A549 (cell line): ENCODE measurements around the gene OLIG3. TPM values are rescaled to one million over a fixed set of nuclear protein-coding genes. Genes with fewer than 3 reads are reported as not detected.

Experiments used
- ATAC-seq, 2 experiments: fragments of 200-7000 bp in 1 of 2; fragments of >200 bp in 1 of 2; cut with Nextera tagmentation in 1 of 2; cut with Tn5 transposase in 1 of 2; 3 replicates each; pipeline versions ENCODE4 v1.8.0 to v1.9.1; 2018 to 2020; ENCODE audit warnings: mild to moderate bottlenecking in 1 of 2, moderate library complexity in 1 of 2
- CTCF ChIA-PET: fragments of 300-600 bp; sonication (Branson Sonifier 250); formaldehyde crosslinking; extraction: SDS; loops from one replicate; lab custom pipeline; 2021; ENCODE audit warnings: antibody characterized with exemption, inconsistent platforms; lab: Yijun Ruan, JAX
- POLR2A ChIA-PET: fragments of 350-600 bp; formaldehyde crosslinking; extraction: SDS; loops from one replicate; lab custom pipeline; 2021; ENCODE audit warnings: antibody characterized with exemption, inconsistent platforms; lab: Yijun Ruan, JAX
- DNase-seq, 2 experiments: peaks; one replicate each; pipeline versions ENCODE4 v3.0.0 to v3.0.0-alpha.2; 2011 to 2016; ENCODE audit warnings: low read depth in 1 of 2, low spot score in 1 of 2
- FAIRE-seq: peaks from 2 replicates; lab custom pipeline; 2011; peaks lifted over from hg19 to GRCh38; lab: Jason Lieb, UNC
- H3K27ac ChIP-seq, 2 experiments: fragments of >200 bp; sonication (Bioruptor Twin); formaldehyde crosslinking; 3 replicates each; pipeline ENCODE4 v1.5.1; 2016 to 2017
- H3K4me1 ChIP-seq: fragments of >200 bp; sonication (Bioruptor Twin); formaldehyde crosslinking; 3 replicates; pipeline ENCODE4 v1.6.1; 2016
- H3K4me2 ChIP-seq: fragments of >200 bp; sonication (Bioruptor Twin); formaldehyde crosslinking; 3 replicates; pipeline ENCODE4 v1.6.1; 2016
- H3K4me3 ChIP-seq: fragments of >200 bp; sonication (Bioruptor Twin); formaldehyde crosslinking; 3 replicates; pipeline ENCODE4 v1.5.1; 2016
- H3K9me3 ChIP-seq: fragments of >200 bp; sonication (Bioruptor Twin); formaldehyde crosslinking; 3 replicates; pipeline ENCODE4 v1.6.1; 2016
- EHF ChIP-seq: fragments of 250-450 bp; sonication (Bioruptor Pico); IDR thresholded peaks from 2 replicates; pipeline ENCODE4 v1.5.0; 2020; ENCODE audit warnings: mild to moderate bottlenecking
- EHMT2 ChIP-seq: fragments of 200-600 bp; sonication (generic); IDR thresholded peaks from 2 replicates; pipeline ENCODE4 v1.6.1; 2016; ENCODE audit warnings: antibody characterized with exemption, low read depth, mild to moderate bottlenecking, moderate library complexity
- FOSB ChIP-seq: fragments of 250-450 bp; sonication (Bioruptor Pico); IDR thresholded peaks from 2 replicates; pipeline ENCODE4 v1.5.0; 2020; ENCODE audit warnings: mild to moderate bottlenecking, moderate library complexity
- HOXB5 ChIP-seq: fragments of 250-450 bp; sonication (Bioruptor Pico); IDR thresholded peaks from 2 replicates; pipeline ENCODE4 v1.5.0; 2020; ENCODE audit warnings: mild to moderate bottlenecking, moderate library complexity
- JUN ChIP-seq, 2 experiments: fragments of >200 bp; sonication (Bioruptor Twin); formaldehyde crosslinking; IDR thresholded peaks; 2 replicates in 1 of 2; 3 replicates in 1 of 2; pipeline ENCODE4 v1.6.1; 2016 to 2017
- JUNB ChIP-seq: fragments of >200 bp; sonication (Bioruptor Twin); formaldehyde crosslinking; IDR thresholded peaks from 2 replicates; pipeline ENCODE4 v1.6.1; 2016
- KDM1A ChIP-seq: fragments of 200-600 bp; sonication (generic); IDR thresholded peaks from 2 replicates; pipeline ENCODE4 v1.6.1; 2016; ENCODE audit warnings: low read depth, mild to moderate bottlenecking
- MAZ ChIP-seq: fragments of 150-350 bp; IDR thresholded peaks from 2 replicates; pipeline ENCODE4 v1.6.1; 2014; ENCODE audit warnings: antibody characterized with exemption, low read depth, low read length, borderline replicate concordance
- NFE2L2 ChIP-seq: fragments of 150-350 bp; conservative IDR thresholded peaks from 2 replicates; pipeline ENCODE4 v1.6.1; 2014; ENCODE audit warnings: low read length
- NR3C1 ChIP-seq: fragments of >200 bp; sonication (Bioruptor Twin); formaldehyde crosslinking; IDR thresholded peaks from 3 replicates; pipeline ENCODE4 v1.6.1; 2017
- RAD21 ChIP-seq, 2 experiments: fragments of >200 bp in 1 of 2; sonication (Bioruptor Twin) in 1 of 2; formaldehyde crosslinking in 1 of 2; IDR thresholded peaks in 1 of 2; conservative IDR thresholded peaks in 1 of 2; 2 replicates in 1 of 2; 3 replicates in 1 of 2; pipeline ENCODE4 v1.6.1; 2012 to 2018; ENCODE audit warnings: inconsistent platforms in 1 of 2
- RARB ChIP-seq: fragments of 250-450 bp; sonication (Bioruptor Pico); IDR thresholded peaks from 2 replicates; pipeline ENCODE4 v1.8.0; 2021; ENCODE audit warnings: mild to moderate bottlenecking, moderate library complexity
- SREBF2 ChIP-seq: fragments of 450-650 bp; IDR thresholded peaks from 2 replicates; pipeline ENCODE4 v1.6.1; 2014; ENCODE audit warnings: mild to moderate bottlenecking, moderate library complexity
- TFCP2L1 ChIP-seq: fragments of 250-450 bp; sonication (Bioruptor Pico); IDR thresholded peaks from 2 replicates; pipeline ENCODE4 v1.5.0; 2021; ENCODE audit warnings: mild to moderate bottlenecking
- TP53 ChIP-seq: fragments of 250-450 bp; sonication (Bioruptor Pico); IDR thresholded peaks from 2 replicates; pipeline ENCODE4 v1.5.0; 2021; ENCODE audit warnings: mild to moderate bottlenecking, moderate library complexity
- ZC3H11A ChIP-seq: fragments of 450-650 bp; IDR thresholded peaks from 2 replicates; pipeline ENCODE4 v1.6.1; 2014; ENCODE audit warnings: antibody characterized with exemption, mild to moderate bottlenecking
- ZSCAN20 ChIP-seq: fragments of 250-450 bp; sonication (Bioruptor Pico); IDR thresholded peaks from 2 replicates; pipeline ENCODE4 v1.8.0; 2022; ENCODE audit warnings: mild to moderate bottlenecking, moderate library complexity
- WGBS: methylation state at CpG from one replicate; pipeline ENCODE4 v1.1.6; 2017; ENCODE audit errors: missing lambda C conversion rate; 5-methylcytosine and 5-hydroxymethylcytosine counted together
- polyA plus RNA-seq, 4 experiments: library from polyadenylated mRNA; depleted of rRNA in 3 of 4; stranded (reverse); fragments of >200 nt; fragmentation: RNase III in 1 of 4; extraction: RNeasy Plus Mini Kit Qiagen cat#74134 plus additional on column Dnase treatment in 1 of 4; gene quantifications; 2 replicates in 3 of 4; 3 replicates in 1 of 4; pipeline ENCODE4 v1.2.3, GENCODE V29; 2011 to 2017
- TF ChIP-seq, protein P1 (sequence below): fragments of 150-350 bp; IDR thresholded peaks from 2 replicates; pipeline ENCODE4 v1.6.1; 2014; ENCODE audit warnings: low read depth, mild to moderate bottlenecking, low read length
- TF ChIP-seq, protein P2 (sequence below): fragments of >200 bp; sonication (Bioruptor Twin); formaldehyde crosslinking; IDR thresholded peaks from 3 replicates; pipeline ENCODE4 v1.5.1; 2016

Gene OLIG3
- polyA plus RNA-seq, 2 of the 4 experiments (the other 2 are of a cell fraction) = not detected

DNA sequence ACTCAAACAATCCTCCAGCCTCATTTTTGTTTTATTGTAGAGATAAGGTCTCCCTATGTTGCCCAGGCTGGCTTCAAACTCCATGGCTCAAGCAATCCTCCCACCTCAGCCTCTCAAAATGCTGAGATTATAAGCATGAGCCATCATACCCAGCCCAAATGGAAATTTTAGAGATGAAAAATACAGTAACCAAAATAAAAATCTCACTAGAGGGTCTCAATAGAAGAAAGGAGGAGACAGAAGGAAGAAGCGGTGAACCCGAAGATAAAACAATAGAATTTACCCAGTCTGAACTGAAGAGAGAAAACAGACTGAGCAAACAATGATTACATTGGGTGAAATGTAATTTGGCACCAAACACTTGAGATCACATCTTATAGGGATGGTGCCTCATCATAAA lies 16.7 kb upstream of the OLIG3 start:
- H3K9me3 ChIP-seq = no peaks in the 10 kb centered on the region
- ChIA-PET CTCF (no interaction called here), POLR2A (no interaction called here)
- FAIRE-seq (no peak), DNase-seq (no peak), ATAC-seq (no peak)
- WGBS = 45% methylated on average over 2 of the region's 2 CpGs
- H3K4me1 ChIP-seq = no peaks in the 10 kb centered on the region
- no peak overlapping the region for H3K4me3 ChIP-seq
- H3K27ac ChIP-seq = no peak overlapping the region
- H3K4me2 ChIP-seq = no peak overlapping the region
- TF ChIP-seq KDM1A = no peak

DNA sequence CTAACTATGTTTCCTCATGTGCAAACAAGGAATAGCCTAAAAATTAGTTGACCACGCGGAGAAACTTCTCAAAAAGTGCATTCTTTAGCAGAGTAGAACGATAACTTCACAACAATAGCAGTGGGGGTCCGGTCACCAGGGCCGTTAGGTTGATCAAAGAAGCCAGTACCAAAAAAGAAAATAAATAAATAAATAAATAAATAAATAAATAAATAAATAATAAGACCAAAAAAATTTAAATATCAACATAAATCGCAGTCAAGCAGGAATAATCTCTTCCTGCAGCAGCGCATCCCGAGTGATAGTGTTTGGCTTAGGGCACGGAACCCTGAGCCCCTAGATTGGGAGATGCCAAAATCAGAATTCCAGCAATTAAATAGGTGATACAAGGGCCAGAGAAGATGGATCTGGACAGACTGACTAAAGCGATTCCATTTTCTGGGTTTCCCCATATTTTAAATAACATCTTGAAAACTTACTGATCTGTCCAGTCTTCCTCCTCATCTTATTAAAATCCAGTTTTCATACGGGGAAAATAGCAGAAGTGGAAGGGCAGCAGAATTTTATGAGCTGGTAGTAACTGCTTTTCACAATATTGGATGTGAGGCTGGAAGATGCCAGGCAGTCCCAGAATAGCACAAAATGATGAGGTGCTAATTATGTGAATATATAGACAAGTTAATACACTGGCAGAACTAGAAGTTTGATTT lies 4.4 kb upstream of the OLIG3 start:
- Histone ChIP-seq H3K9me3 (no peaks in the 10 kb centered on the region), H3K4me1 (no peaks in the 10 kb centered on the region), H3K27ac (no peak overlapping the region), H3K4me2 (no peak overlapping the region; the same call in 2 of the 3 replicates), H3K4me3 (no peak overlapping the region)
- FAIRE-seq (no peak), ATAC-seq (no peak), DNase-seq (no peak)
- 53% methylated on average over 11 of the region's 11 CpGs for WGBS
- ChIA-PET CTCF (no interaction called here), POLR2A (no interaction called here)
- TF ChIP-seq ZC3H11A (peak; percentile 46), NFE2L2 (no peak)

DNA sequence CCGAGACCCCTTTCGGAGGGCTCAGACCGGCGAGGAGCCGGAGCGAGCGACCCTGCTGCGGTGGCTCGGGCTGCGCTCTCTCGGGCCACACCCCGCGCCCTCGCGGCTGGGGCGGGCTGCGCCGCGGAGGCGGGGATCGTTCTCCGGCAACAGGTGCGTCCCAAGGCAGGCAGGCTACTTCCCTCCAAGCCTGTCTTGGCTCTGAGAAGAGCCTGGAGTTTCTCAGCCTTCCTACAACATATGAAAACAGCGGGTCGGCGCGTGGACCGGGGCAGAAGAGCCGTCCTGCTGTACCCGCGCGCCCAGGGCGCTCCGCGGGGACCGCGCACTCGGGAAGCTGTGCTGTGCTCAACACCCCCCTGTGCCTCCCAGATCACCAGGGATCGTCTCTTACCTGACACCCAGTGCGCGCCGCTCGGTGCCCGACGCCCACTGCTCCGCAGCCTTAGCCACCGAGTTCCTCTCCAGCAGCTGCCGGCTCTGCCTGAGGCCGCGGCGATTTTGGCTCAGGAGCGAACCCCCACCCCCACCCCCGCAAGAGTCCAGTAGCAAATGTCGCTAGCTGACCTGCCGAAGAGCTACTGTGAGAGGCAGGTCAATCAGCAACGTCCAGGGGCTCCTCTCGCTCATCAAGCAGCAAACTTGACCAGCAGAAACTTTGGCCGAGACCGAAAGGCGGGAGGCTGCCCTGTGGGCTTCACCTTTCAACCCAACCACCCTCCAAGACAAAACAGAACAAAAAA lies 3.7 kb upstream of the OLIG3 start:
- CTCF ChIA-PET = no interaction called here
- Histone ChIP-seq H3K4me2 (peak overlapping the region; percentile 74), H3K4me1 (no peaks in the 10 kb centered on the region), H3K27ac (no peak overlapping the region), H3K9me3 (no peaks in the 10 kb centered on the region), H3K4me3 (peak overlapping the region; percentile 27)
- DNase-seq (no peak), FAIRE-seq (no peak), ATAC-seq (peak; percentile 50 to 64; a peak in 4 of 6 replicates)
- WGBS = 34% methylated on average over 8 of the region's 60 CpGs
- POLR2A ChIA-PET = no interaction called here
- no peak for TF ChIP-seq JUN (IDR thresholded peaks at IDR 0.05)
- TF ChIP-seq SREBF2 = no peak
- no peak for TF ChIP-seq JUNB
- TF ChIP-seq EHMT2 = no peak
- no peak for TF ChIP-seq RAD21 (conservative IDR thresholded peaks at IDR 0.05 in 1 of 2, IDR thresholded peaks at IDR 0.05 in 1 of 2)
- TF ChIP-seq TP53 (CRISPR knock-in tag) = no peak
- no peak for TF ChIP-seq RARB (CRISPR knock-in tag)
- TF ChIP-seq, protein P1, sequence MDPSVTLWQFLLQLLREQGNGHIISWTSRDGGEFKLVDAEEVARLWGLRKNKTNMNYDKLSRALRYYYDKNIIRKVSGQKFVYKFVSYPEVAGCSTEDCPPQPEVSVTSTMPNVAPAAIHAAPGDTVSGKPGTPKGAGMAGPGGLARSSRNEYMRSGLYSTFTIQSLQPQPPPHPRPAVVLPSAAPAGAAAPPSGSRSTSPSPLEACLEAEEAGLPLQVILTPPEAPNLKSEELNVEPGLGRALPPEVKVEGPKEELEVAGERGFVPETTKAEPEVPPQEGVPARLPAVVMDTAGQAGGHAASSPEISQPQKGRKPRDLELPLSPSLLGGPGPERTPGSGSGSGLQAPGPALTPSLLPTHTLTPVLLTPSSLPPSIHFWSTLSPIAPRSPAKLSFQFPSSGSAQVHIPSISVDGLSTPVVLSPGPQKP = no peak
- no peak for TF ChIP-seq FOSB (CRISPR knock-in tag)
- TF ChIP-seq ZSCAN20 = no peak
- TF ChIP-seq MAZ = no peak
- TF ChIP-seq HOXB5 (CRISPR knock-in tag) = no peak
- no peak for TF ChIP-seq TFCP2L1 (CRISPR knock-in tag)
- TF ChIP-seq, protein P2, sequence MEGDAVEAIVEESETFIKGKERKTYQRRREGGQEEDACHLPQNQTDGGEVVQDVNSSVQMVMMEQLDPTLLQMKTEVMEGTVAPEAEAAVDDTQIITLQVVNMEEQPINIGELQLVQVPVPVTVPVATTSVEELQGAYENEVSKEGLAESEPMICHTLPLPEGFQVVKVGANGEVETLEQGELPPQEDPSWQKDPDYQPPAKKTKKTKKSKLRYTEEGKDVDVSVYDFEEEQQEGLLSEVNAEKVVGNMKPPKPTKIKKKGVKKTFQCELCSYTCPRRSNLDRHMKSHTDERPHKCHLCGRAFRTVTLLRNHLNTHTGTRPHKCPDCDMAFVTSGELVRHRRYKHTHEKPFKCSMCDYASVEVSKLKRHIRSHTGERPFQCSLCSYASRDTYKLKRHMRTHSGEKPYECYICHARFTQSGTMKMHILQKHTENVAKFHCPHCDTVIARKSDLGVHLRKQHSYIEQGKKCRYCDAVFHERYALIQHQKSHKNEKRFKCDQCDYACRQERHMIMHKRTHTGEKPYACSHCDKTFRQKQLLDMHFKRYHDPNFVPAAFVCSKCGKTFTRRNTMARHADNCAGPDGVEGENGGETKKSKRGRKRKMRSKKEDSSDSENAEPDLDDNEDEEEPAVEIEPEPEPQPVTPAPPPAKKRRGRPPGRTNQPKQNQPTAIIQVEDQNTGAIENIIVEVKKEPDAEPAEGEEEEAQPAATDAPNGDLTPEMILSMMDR = no peak
- TF ChIP-seq NR3C1 = no peak
- TF ChIP-seq EHF (CRISPR knock-in tag) = no peak
